ENCODE data around the gene R3HCC1L.

Gene R3HCC1L

GRCh38 chr10:98276311-98276710 is 141.9 kb downstream of the R3HCC1L start:
- no peak for DNase-seq (ENCODE audit: low read depth)

- no peak for DNase-seq (ENCODE audit: low read depth)
These were observed 151.0 kb downstream of the R3HCC1L start for GRCh38 chr10:98285416-98285815.

- no peak for DNase-seq (ENCODE audit: low read depth)
These were observed 152.0 kb downstream of the R3HCC1L start for GRCh38 chr10:98286419-98286818.

- no peak for DNase-seq (ENCODE audit: low read depth)
These were observed 152.9 kb downstream of the R3HCC1L start for GRCh38 chr10:98287321-98287720.

GRCh38 chr10:98289802-98290209 is 155.3 kb downstream of the R3HCC1L start:
- no peak for DNase-seq (ENCODE audit: low read depth)

- DNase-seq (ENCODE audit: low read depth), result no peak
These were observed 158.5 kb downstream of the R3HCC1L start for GRCh38 chr10:98292971-98293370.

GRCh38 chr10:98293550-98294269 is 159.3 kb downstream of the R3HCC1L start:
- no peak for DNase-seq (ENCODE audit: low read depth)

- no peak for DNase-seq (ENCODE audit: low read depth)
These were observed 159.8 kb downstream of the R3HCC1L start for GRCh38 chr10:98294270-98294627.

Data from stimulated activated CD4-positive, alpha-beta T cell treated with anti-CD3 and anti-CD28 coated beads, Interleukin-2, amount 100 ng/mL, for 4 hours (primary cell).